Endothelial cell (in vitro differentiated cells): ENCODE measurements around the gene EMILIN3. TPM values are rescaled to one million over a fixed set of nuclear protein-coding genes. Genes with fewer than 3 reads are reported as not detected.

Source experiments
- DNase-seq: peaks from one replicate; pipeline ENCODE4 v3.0.0; 2021; ENCODE audit warnings: low spot score
- H3K27ac Mint-ChIP-seq: one replicate; pipeline ENCODE4 v1.8.0; 2021; ENCODE audit warnings: mixed read lengths, inconsistent platforms; ENCODE audit not compliant: unreplicated experiment
- H3K27me3 Mint-ChIP-seq: one replicate; pipeline ENCODE4 v1.8.0; 2021; ENCODE audit warnings: mild to moderate bottlenecking, moderate library complexity, mixed read lengths, inconsistent platforms; ENCODE audit not compliant: unreplicated experiment
- H3K36me3 Mint-ChIP-seq: one replicate; pipeline ENCODE4 v1.8.0; 2021; ENCODE audit warnings: mild to moderate bottlenecking, low read depth, mixed read lengths, inconsistent platforms; ENCODE audit not compliant: unreplicated experiment
- H3K4me1 Mint-ChIP-seq: one replicate; pipeline ENCODE4 v1.8.0; 2021; ENCODE audit warnings: mild to moderate bottlenecking, mixed read lengths, inconsistent platforms; ENCODE audit not compliant: unreplicated experiment
- H3K4me3 Mint-ChIP-seq: one replicate; pipeline ENCODE4 v1.8.0; 2021; ENCODE audit warnings: mild to moderate bottlenecking, mixed read lengths, inconsistent platforms; ENCODE audit not compliant: unreplicated experiment
- H3K9me3 Mint-ChIP-seq: one replicate; pipeline ENCODE4 v1.8.0; 2021; ENCODE audit warnings: mixed read lengths, inconsistent platforms; ENCODE audit not compliant: unreplicated experiment
- total RNA-seq: library from RNA; stranded (reverse); fragmentation: NEBNext Ultra II Directional; extraction: Animal tissue kit (Norgen Biotek cat#: 25700); gene quantifications from one replicate; pipeline ENCODE4 v1.2.1, GENCODE V29; 2021; ENCODE audit not compliant: unreplicated experiment
- TF ChIP-seq, protein P1 (sequence below): fragments of 200-600 bp; sonication (generic); IDR thresholded peaks from one replicate; pipeline ENCODE4 v1.5.0; 2021; ENCODE audit warnings: antibody characterized with exemption; ENCODE audit not compliant: unreplicated experiment

The EMILIN3 gene
- total RNA-seq, 1 donor from 2014 or later: 0.28 TPM

DNA sequence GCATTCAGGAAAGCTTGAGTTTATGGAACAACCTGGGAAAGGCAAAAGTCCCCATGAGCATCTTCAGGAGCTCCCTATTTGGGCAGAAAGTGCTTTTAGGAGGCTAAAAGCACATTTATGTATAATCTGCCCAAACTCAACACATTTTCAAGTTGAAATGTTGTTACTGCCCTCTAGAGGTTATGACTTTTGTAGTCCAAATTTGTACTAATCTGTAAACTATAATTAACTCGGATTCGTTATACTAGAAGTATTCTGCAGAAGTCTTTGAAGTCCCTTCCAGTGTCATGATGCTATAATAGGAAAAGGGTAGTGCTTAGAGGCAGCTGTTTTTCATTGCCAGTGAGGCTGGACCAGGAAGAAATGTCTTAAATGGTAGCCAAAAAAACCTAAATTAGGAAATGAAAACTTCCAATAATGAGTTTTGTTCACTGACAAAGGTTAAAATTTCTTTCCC lies 44.8 kb upstream of the EMILIN3 start:
- peaks cover 5% of the 10 kb centered on the region for H3K9me3 Mint-ChIP-seq
- H3K4me1 Mint-ChIP-seq: peaks cover 38% of the 10 kb centered on the region
- H3K4me3 Mint-ChIP-seq: no peak overlapping the region
- DNase-seq: no peak
- H3K27me3 Mint-ChIP-seq: peaks cover 7% of the 10 kb centered on the region
- H3K36me3 Mint-ChIP-seq: peaks cover 61% of the 10 kb centered on the region
- peak overlapping the region; percentile 88 for H3K27ac Mint-ChIP-seq
- TF ChIP-seq, protein P1, sequence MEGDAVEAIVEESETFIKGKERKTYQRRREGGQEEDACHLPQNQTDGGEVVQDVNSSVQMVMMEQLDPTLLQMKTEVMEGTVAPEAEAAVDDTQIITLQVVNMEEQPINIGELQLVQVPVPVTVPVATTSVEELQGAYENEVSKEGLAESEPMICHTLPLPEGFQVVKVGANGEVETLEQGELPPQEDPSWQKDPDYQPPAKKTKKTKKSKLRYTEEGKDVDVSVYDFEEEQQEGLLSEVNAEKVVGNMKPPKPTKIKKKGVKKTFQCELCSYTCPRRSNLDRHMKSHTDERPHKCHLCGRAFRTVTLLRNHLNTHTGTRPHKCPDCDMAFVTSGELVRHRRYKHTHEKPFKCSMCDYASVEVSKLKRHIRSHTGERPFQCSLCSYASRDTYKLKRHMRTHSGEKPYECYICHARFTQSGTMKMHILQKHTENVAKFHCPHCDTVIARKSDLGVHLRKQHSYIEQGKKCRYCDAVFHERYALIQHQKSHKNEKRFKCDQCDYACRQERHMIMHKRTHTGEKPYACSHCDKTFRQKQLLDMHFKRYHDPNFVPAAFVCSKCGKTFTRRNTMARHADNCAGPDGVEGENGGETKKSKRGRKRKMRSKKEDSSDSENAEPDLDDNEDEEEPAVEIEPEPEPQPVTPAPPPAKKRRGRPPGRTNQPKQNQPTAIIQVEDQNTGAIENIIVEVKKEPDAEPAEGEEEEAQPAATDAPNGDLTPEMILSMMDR: peak; percentile 57

- peaks cover 8% of the 10 kb centered on the region for H3K27me3 Mint-ChIP-seq
- TF ChIP-seq, protein P1: no peak
- DNase-seq: no peak
- no peak overlapping the region for H3K4me3 Mint-ChIP-seq
- H3K36me3 Mint-ChIP-seq: peaks cover 57% of the 10 kb centered on the region
- H3K27ac Mint-ChIP-seq: no peak overlapping the region
- H3K4me1 Mint-ChIP-seq: peaks cover 42% of the 10 kb centered on the region
- no peaks in the 10 kb centered on the region for H3K9me3 Mint-ChIP-seq
Observed at GRCh38 chr20:41408986-41409385, 42.4 kb upstream of the EMILIN3 start.

GRCh38 chr20:41408156-41408794 lies 41.7 kb upstream of the EMILIN3 start:
- H3K27ac Mint-ChIP-seq: no peak overlapping the region

DNA sequence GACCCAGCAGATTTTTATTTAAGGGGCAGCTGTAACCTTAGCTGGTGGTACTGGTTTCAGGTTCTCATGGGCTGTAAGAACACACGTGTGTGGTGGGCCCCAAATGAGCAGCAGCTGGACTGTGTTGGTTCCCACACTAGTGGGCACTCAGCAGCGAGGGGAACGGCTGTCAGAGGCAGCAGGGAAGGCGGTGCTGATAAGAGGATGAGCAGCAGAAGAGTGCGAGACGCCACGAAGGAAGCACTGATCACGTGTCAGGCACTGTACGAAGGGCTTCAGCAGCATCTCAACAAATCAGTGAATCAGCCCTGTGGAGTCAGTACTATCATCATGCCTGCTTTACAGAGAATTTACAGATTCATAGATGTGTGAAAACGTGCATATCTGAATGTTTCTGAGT lies 41.0 kb upstream of the EMILIN3 start:
- no peak for DNase-seq
- Mint-ChIP-seq H3K9me3 (no peaks in the 10 kb centered on the region), H3K27ac (no peak overlapping the region), H3K27me3 (peaks cover 5% of the 10 kb centered on the region), H3K4me1 (peaks cover 30% of the 10 kb centered on the region), H3K36me3 (peaks cover 52% of the 10 kb centered on the region), H3K4me3 (no peak overlapping the region)
- TF ChIP-seq, protein P1: no peak

More at GRCh38 chr20:41408156-41408794, 41.7 kb upstream of the EMILIN3 start:
- no peak for DNase-seq
- TF ChIP-seq, protein P1: no peak
- Mint-ChIP-seq H3K4me3 (no peak overlapping the region), H3K9me3 (no peaks in the 10 kb centered on the region), H3K4me1 (peaks cover 35% of the 10 kb centered on the region), H3K27me3 (peaks cover 5% of the 10 kb centered on the region), H3K36me3 (peaks cover 53% of the 10 kb centered on the region)

GRCh38 chr20:41406896-41407444 lies 40.4 kb upstream of the EMILIN3 start:
- Mint-ChIP-seq H3K4me3 (no peak overlapping the region), H3K9me3 (no peaks in the 10 kb centered on the region), H3K4me1 (peaks cover 24% of the 10 kb centered on the region), H3K27me3 (peaks cover 5% of the 10 kb centered on the region), H3K36me3 (peaks cover 49% of the 10 kb centered on the region), H3K27ac (no peak overlapping the region)
- no peak for DNase-seq
- TF ChIP-seq, protein P1: no peak
